GM12878 (cell line): ENCODE data around the gene DOCK2. TPM values are rescaled to one million over a fixed set of nuclear protein-coding genes. Genes with fewer than 3 reads are reported as not detected.

Experiments
- ATAC-seq: fragments of 200-7000 bp; cut with Tn5 transposase; 3 replicates; pipeline ENCODE4 v1.9.1; 2020; ENCODE audit warnings: mild to moderate bottlenecking, moderate library complexity
- BruUV-seq: library from RNA; stranded (reverse); fragments of 400-500 nt; replicated peaks from 2 replicates; lab custom pipeline; 2021; lab: Mats Ljungman, UMichigan
- CTCF ChIA-PET: fragments of 300-600 bp; sonication (Branson Sonifier 250); formaldehyde crosslinking; extraction: SDS; loops from one replicate; lab custom pipeline; 2021; ENCODE audit warnings: inconsistent platforms; lab: Yijun Ruan, JAX
- POLR2A ChIA-PET: fragments of 350-600 bp; formaldehyde crosslinking; extraction: SDS; loops from one replicate; lab custom pipeline; 2021; ENCODE audit warnings: inconsistent platforms; lab: Charles Lee
- RAD21 ChIA-PET: fragments of 300-600 bp; sonication (Branson Sonifier 250); formaldehyde crosslinking; loops from one replicate; lab custom pipeline; 2023; ENCODE audit warnings: antibody characterized with exemption; ENCODE audit not compliant: unreplicated experiment; lab: Charles Lee
- SMC1A ChIA-PET: fragments of 300-600 bp; sonication (Branson Sonifier 250); formaldehyde crosslinking; loops from one replicate; lab custom pipeline; 2023; ENCODE audit not compliant: unreplicated experiment, uncharacterized antibody; lab: Charles Lee
- DNase-seq: peaks from one replicate; pipeline ENCODE4 v3.0.0-alpha.2; 2011; ENCODE audit warnings: low read depth, low spot score
- FAIRE-seq: peaks from 3 replicates; lab custom pipeline; 2011; peaks lifted over from hg19 to GRCh38; lab: Jason Lieb, UNC
- H2AFZ ChIP-seq: 2 replicates; pipeline ENCODE4 v1.6.0; 2011; ENCODE audit warnings: low read depth, low read length, control low read depth; ENCODE audit not compliant: control insufficient read depth
- H3K27ac ChIP-seq: 2 replicates; pipeline ENCODE4 v1.5.1; 2011; ENCODE audit warnings: control low read depth; ENCODE audit not compliant: control insufficient read depth, insufficient read depth
- H3K27me3 ChIP-seq, 2 experiments: replicated peaks in 1 of 2; 2 replicates each; pipeline versions ENCODE4 v1.6.0 to v1.6.1; 2011; ENCODE audit warnings: low read length in 1 of 2; ENCODE audit not compliant: control insufficient read depth in 2 of 2, insufficient read depth in 2 of 2
- H3K36me3 ChIP-seq, 2 experiments: 2 replicates each; pipeline ENCODE4 v1.5.1; 2011; ENCODE audit warnings: low read length in 1 of 2; ENCODE audit not compliant: control insufficient read depth in 2 of 2, insufficient read depth in 2 of 2
- H3K4me1 ChIP-seq: 2 replicates; pipeline ENCODE4 v1.6.1; 2011; ENCODE audit warnings: mild to moderate bottlenecking, low read length, moderate library complexity, mixed read lengths; ENCODE audit not compliant: control insufficient read depth, insufficient read depth
- H3K4me2 ChIP-seq: 2 replicates; pipeline ENCODE4 v1.6.0; 2011; ENCODE audit warnings: control low read depth; ENCODE audit not compliant: control insufficient read depth, insufficient read depth
- H3K4me3 ChIP-seq: fragments of 200-600 bp; sonication (generic); 2 replicates; pipeline ENCODE4 v1.5.1; 2016
- H3K79me2 ChIP-seq: 2 replicates; pipeline ENCODE4 v1.6.0; 2011; ENCODE audit warnings: low read length; ENCODE audit not compliant: control insufficient read depth, insufficient read depth
- H3K9ac ChIP-seq: 2 replicates; pipeline ENCODE4 v1.8.0; 2011; ENCODE audit warnings: low read length, control low read depth, mixed read lengths; ENCODE audit not compliant: control insufficient read depth, insufficient read depth
- H3K9me3 ChIP-seq: replicated peaks from 3 replicates; pipeline ENCODE4 v1.5.1; 2011; ENCODE audit warnings: mild to moderate bottlenecking, low read length; ENCODE audit not compliant: control insufficient read depth, insufficient read depth
- H4K20me1 ChIP-seq: 2 replicates; pipeline ENCODE4 v1.6.0; 2011; ENCODE audit not compliant: control insufficient read depth, insufficient read depth
- BACH1 ChIP-seq: fragments of 450-650 bp; IDR thresholded peaks from 2 replicates; pipeline ENCODE4 v1.6.1; 2017; ENCODE audit warnings: mild to moderate bottlenecking, borderline replicate concordance
- BMI1 ChIP-seq: fragments of 450-650 bp; IDR thresholded peaks from 2 replicates; pipeline ENCODE4 v1.6.1; 2016; ENCODE audit warnings: mild to moderate bottlenecking, moderate library complexity, borderline replicate concordance
- CHD2 ChIP-seq: IDR thresholded peaks from 2 replicates; pipeline ENCODE4 v1.6.1; 2011; ENCODE audit warnings: low read depth, low read length, improper control_type of control experiment, borderline replicate concordance
- EED ChIP-seq: sonication (generic); IDR thresholded peaks from 2 replicates; pipeline ENCODE4 v1.6.1; 2016; ENCODE audit warnings: antibody characterized with exemption, low read depth
- FOS ChIP-seq: IDR thresholded peaks from 3 replicates; pipeline ENCODE4 v1.6.1; 2011; ENCODE audit warnings: borderline replicate concordance; ENCODE audit not compliant: insufficient read length; ENCODE audit errors: extremely low read depth
- HDAC2 ChIP-seq: fragments of 200-600 bp; sonication (generic); IDR thresholded peaks from 2 replicates; pipeline ENCODE4 v1.6.1; 2017
- IRF4 ChIP-seq: IDR thresholded peaks from 2 replicates; pipeline ENCODE4 v1.6.1; 2011; ENCODE audit warnings: low read depth, low read length
- KAT2A ChIP-seq: conservative IDR thresholded peaks from 2 replicates; pipeline ENCODE4 v1.6.1; 2011; ENCODE audit warnings: low read depth, low read length; ENCODE audit not compliant: control insufficient read depth
- KLF5 ChIP-seq: fragments of 450-650 bp; IDR thresholded peaks from 2 replicates; pipeline ENCODE4 v1.6.1; 2014; ENCODE audit warnings: mild to moderate bottlenecking; ENCODE audit not compliant: partially characterized antibody
- SIX5 ChIP-seq: IDR thresholded peaks from 2 replicates; pipeline ENCODE4 v1.6.1; 2011; ENCODE audit warnings: mild to moderate bottlenecking, low read depth, low read length, moderate library complexity; ENCODE audit not compliant: severe bottlenecking
- ZNF622 ChIP-seq: fragments of 450-650 bp; IDR thresholded peaks from 2 replicates; pipeline ENCODE4 v1.6.1; 2017; ENCODE audit warnings: mild to moderate bottlenecking, inconsistent platforms
- ZZZ3 ChIP-seq: IDR thresholded peaks from 2 replicates; pipeline ENCODE4 v1.6.1; 2011; ENCODE audit warnings: low read depth; ENCODE audit not compliant: control insufficient read depth, insufficient read length
- WGBS: methylation state at CpG from one replicate; pipeline ENCODE4 v1.1.6; 2016; ENCODE audit warnings: low lambda C conversion rate; ENCODE audit not compliant: insufficient replicate concordance, insufficient coverage; ENCODE audit errors: missing lambda C conversion rate; 5-methylcytosine and 5-hydroxymethylcytosine counted together
- in situ Hi-C: fragments of 300-500 bp; cut with MboI; formaldehyde crosslinking; loops from 9 replicates; pipeline ENCODE4 v1.14.3; 2018; ENCODE audit warnings: mixed read lengths
- intact Hi-C: fragments of 100-400 bp; cut with micrococcal nuclease; formaldehyde crosslinking; loops from one replicate; pipeline ENCODE4 v1.14.2; 2022; ENCODE audit not compliant: unreplicated experiment
- polyA plus RNA-seq, 11 experiments: library from polyadenylated mRNA; depleted of rRNA in 4 of 11; unstranded in 6 of 11; stranded (reverse) in 5 of 11; fragments of >200 nt; fragmentation: Nextera tagmentation in 4 of 11; fragmentation: Illumina TruSeq in 1 of 11; extraction: Ambion mirVana in 4 of 11; extraction: Trizol in 1 of 11; gene quantifications; 1 replicate in 1 of 11; 2 replicates in 10 of 11; pipeline versions ENCODE4 v1.2.1 to v1.2.3, GENCODE V29; 2011 to 2016; ENCODE audit warnings: inconsistent platforms in 2 of 11, missing spikeins in 2 of 11, low read depth in 1 of 11
- total RNA-seq, 4 experiments: library from RNA; depleted of rRNA in 3 of 4; stranded (reverse); fragments of >200 nt in 3 of 4; fragmentation: Illumina TruSeq in 1 of 4; extraction: Trizol in 1 of 4; gene quantifications; 2 replicates each; pipeline versions ENCODE4 v1.2.1 to v1.2.3, GENCODE V29; 2013 to 2021
- TF ChIP-seq, protein P1 (sequence below): fragments of 450-650 bp; IDR thresholded peaks from 2 replicates; pipeline ENCODE4 v1.6.1; 2017; ENCODE audit warnings: borderline replicate concordance
- TF ChIP-seq, protein P2 (sequence below): IDR thresholded peaks from 2 replicates; pipeline ENCODE4 v1.6.1; 2012; ENCODE audit warnings: low read length, inconsistent platforms
- TF ChIP-seq, protein P3 (sequence below): IDR thresholded peaks from 2 replicates; pipeline ENCODE4 v1.6.1; 2011; ENCODE audit warnings: borderline replicate concordance, low read depth, mild to moderate bottlenecking, moderate library complexity, mixed read lengths, low read length; ENCODE audit not compliant: insufficient read depth; ENCODE audit errors: extremely low read length

Gene DOCK2
- total and polyA plus RNA-seq, 10 of the 15 experiments (the other 5 are each of a cell fraction or from before 2014, with no cell fraction given): 34.2 to 192 (median 118) TPM

DNA sequence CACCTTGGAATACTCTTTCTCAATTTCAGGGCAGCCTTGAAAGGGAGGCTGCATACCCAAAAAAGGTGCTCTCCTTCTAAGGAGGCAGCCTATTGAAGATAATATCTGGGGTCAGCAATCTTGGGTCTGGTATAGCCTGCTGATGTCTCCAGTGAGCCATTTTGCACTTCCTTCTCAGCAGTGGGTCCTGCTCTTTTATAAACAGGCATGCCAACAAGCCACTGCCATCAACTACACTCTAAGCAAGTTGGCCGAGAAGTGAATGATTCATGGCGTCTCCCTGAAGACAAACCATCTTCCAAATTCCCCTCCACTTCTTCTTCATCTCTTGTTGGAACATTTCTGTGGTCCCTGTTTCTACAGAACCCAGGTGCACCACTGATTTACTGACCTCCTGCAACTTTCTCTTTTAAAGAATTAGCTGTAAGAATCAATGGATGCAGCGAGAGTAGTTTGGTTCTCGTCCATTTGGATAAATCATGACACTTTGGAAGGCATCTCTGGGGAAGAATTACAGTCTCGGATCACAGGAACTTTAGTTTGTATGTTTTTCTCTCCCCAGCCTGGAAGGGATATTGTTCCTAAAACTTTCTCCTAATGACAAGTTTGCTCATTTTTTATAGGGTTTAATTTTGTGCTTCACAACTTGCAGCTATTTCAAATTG lies 234.9 kb downstream of the DOCK2 start:
- Histone ChIP-seq H2AFZ (no peak overlapping the region), H3K27ac (no peak overlapping the region), H3K36me3 (peaks cover 7 to 17% of the 10 kb centered on the region in 2 experiments; a peak in 3 of 4 replicates), H3K79me2 (no peaks in the 10 kb centered on the region), H3K27me3 (no peaks in the 10 kb centered on the region), H4K20me1 (no peaks in the 10 kb centered on the region), H3K9me3 (no peaks in the 10 kb centered on the region), H3K4me2 (no peak overlapping the region), H3K4me3 (no peak overlapping the region), H3K4me1 (no peaks in the 10 kb centered on the region), H3K9ac (no peak overlapping the region)
- ChIA-PET RAD21 (no interaction called here), SMC1A (interaction anchor here (1.4 kb wide), 1 partner anchor 60 kb away, joined by 3 read pairs; no protein-coding TSS in a partner anchor), POLR2A (no interaction called here), CTCF (interaction anchor here (1.7 kb wide), 1 partner anchor 25 kb away, joined by 4 read pairs; no protein-coding TSS in a partner anchor)
- intact Hi-C loops (no loop called here), in situ Hi-C loops (no loop called here)
- no peak for FAIRE-seq
- no peak for ATAC-seq
- 97% methylated on average over 5 of the region's 5 CpGs for WGBS
- BruUV-seq: no TSS peak
- no peak for TF ChIP-seq BACH1
- no peak for TF ChIP-seq IRF4
- no peak for TF ChIP-seq CHD2
- TF ChIP-seq KAT2A: no peak
- TF ChIP-seq, protein P1, sequence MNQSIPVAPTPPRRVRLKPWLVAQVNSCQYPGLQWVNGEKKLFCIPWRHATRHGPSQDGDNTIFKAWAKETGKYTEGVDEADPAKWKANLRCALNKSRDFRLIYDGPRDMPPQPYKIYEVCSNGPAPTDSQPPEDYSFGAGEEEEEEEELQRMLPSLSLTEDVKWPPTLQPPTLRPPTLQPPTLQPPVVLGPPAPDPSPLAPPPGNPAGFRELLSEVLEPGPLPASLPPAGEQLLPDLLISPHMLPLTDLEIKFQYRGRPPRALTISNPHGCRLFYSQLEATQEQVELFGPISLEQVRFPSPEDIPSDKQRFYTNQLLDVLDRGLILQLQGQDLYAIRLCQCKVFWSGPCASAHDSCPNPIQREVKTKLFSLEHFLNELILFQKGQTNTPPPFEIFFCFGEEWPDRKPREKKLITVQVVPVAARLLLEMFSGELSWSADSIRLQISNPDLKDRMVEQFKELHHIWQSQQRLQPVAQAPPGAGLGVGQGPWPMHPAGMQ: no peak
- TF ChIP-seq, protein P2, sequence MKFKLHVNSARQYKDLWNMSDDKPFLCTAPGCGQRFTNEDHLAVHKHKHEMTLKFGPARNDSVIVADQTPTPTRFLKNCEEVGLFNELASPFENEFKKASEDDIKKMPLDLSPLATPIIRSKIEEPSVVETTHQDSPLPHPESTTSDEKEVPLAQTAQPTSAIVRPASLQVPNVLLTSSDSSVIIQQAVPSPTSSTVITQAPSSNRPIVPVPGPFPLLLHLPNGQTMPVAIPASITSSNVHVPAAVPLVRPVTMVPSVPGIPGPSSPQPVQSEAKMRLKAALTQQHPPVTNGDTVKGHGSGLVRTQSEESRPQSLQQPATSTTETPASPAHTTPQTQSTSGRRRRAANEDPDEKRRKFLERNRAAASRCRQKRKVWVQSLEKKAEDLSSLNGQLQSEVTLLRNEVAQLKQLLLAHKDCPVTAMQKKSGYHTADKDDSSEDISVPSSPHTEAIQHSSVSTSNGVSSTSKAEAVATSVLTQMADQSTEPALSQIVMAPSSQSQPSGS: no peak
- no peak for TF ChIP-seq EED
- TF ChIP-seq ZNF622: no peak
- no peak for TF ChIP-seq SIX5
- TF ChIP-seq ZZZ3: no peak
- no peak for TF ChIP-seq KLF5
- TF ChIP-seq BMI1: no peak
- no peak for TF ChIP-seq FOS
- TF ChIP-seq, protein P3, sequence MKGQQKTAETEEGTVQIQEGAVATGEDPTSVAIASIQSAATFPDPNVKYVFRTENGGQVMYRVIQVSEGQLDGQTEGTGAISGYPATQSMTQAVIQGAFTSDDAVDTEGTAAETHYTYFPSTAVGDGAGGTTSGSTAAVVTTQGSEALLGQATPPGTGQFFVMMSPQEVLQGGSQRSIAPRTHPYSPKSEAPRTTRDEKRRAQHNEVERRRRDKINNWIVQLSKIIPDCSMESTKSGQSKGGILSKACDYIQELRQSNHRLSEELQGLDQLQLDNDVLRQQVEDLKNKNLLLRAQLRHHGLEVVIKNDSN: no peak
- TF ChIP-seq HDAC2: no peak
- no peak for DNase-seq
